SK-N-SH (cell line): Measurements from ENCODE around the gene TIMM17B.

Experiments used
- ELF1 ChIP-seq: IDR thresholded peaks from 2 replicates; pipeline ENCODE4 v1.4.0; 2012
- EP300 ChIP-seq, 2 experiments: IDR thresholded peaks; 2 replicates each; pipeline versions ENCODE4 v1.4.0 to v1.6.1; 2012; ENCODE audit warnings: borderline replicate concordance in 1 of 2, low read depth in 1 of 2, low read length in 1 of 2
- FOXJ3 ChIP-seq: sonication (generic); formaldehyde crosslinking; IDR thresholded peaks from 2 replicates; pipeline ENCODE4 v1.5.1; 2020; ENCODE audit warnings: mild to moderate bottlenecking, missing genetic modification reagents
- POLR2AphosphoS5 ChIP-seq: IDR thresholded peaks from 2 replicates; pipeline ENCODE4 v1.6.1; 2012; ENCODE audit warnings: low read depth, low read length
- RAD21 ChIP-seq: IDR thresholded peaks from 2 replicates; pipeline ENCODE4 v1.6.1; 2012; ENCODE audit warnings: mild to moderate bottlenecking, low read length
- RCOR1 ChIP-seq: fragments of 150-350 bp; IDR thresholded peaks from 2 replicates; pipeline ENCODE4 v1.6.1; 2017; ENCODE audit warnings: antibody characterized with exemption, low read length
- YY1 ChIP-seq: IDR thresholded peaks from 2 replicates; pipeline ENCODE4 v1.4.0; 2012; ENCODE audit warnings: low read depth, mild to moderate bottlenecking
- TF ChIP-seq, protein P1 (sequence below): fragments of 200-600 bp; sonication (generic); IDR thresholded peaks from 2 replicates; pipeline ENCODE4 v1.6.1; 2017; ENCODE audit warnings: antibody characterized with exemption, mild to moderate bottlenecking, moderate library complexity

DNA sequence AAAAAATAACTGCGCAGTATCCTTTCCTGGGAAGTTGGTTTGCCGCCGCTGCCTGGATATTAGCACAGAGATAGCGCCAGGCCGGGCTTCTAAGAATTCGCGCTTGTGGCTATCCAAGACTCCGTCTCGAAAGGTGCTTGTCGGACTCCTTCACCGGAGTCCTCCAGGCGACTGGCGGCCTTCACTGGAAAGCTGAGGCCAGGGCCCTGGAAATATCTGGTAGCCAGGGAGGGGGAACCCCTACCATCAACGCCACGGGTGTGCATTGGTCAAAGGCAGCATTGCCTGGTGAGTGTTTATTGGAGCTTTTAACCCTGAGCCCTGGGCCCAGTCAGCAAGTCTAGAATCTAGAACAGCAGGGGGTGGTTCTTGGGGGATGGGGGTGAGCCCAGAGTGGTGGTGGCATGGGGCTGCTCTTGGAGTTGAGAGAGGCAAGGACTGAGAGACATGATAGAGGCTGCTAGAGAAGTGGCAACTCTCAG lies 21.8 kb upstream of the TIMM17B start:
- TF ChIP-seq, protein P1, sequence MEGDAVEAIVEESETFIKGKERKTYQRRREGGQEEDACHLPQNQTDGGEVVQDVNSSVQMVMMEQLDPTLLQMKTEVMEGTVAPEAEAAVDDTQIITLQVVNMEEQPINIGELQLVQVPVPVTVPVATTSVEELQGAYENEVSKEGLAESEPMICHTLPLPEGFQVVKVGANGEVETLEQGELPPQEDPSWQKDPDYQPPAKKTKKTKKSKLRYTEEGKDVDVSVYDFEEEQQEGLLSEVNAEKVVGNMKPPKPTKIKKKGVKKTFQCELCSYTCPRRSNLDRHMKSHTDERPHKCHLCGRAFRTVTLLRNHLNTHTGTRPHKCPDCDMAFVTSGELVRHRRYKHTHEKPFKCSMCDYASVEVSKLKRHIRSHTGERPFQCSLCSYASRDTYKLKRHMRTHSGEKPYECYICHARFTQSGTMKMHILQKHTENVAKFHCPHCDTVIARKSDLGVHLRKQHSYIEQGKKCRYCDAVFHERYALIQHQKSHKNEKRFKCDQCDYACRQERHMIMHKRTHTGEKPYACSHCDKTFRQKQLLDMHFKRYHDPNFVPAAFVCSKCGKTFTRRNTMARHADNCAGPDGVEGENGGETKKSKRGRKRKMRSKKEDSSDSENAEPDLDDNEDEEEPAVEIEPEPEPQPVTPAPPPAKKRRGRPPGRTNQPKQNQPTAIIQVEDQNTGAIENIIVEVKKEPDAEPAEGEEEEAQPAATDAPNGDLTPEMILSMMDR: no peak
- TF ChIP-seq RAD21: no peak
- no peak for TF ChIP-seq YY1
- TF ChIP-seq EP300 (IDR thresholded peaks at IDR 0.05; ENCODE audit: borderline replicate concordance in 1 of 2, low read depth in 1 of 2, low read length in 1 of 2): no peak
- no peak for TF ChIP-seq ELF1
- no peak for TF ChIP-seq POLR2AphosphoS5
- TF ChIP-seq RCOR1: no peak
- no peak for TF ChIP-seq FOXJ3 (CRISPR knock-in tag)
